Nephron progenitor cell (in vitro differentiated cells): ENCODE measurements around the gene MAP2K2.

Source experiments
- DNase-seq: peaks from one replicate; pipeline ENCODE4 v3.0.0; 2021
- H3K27ac Mint-ChIP-seq: 2 replicates; pipeline ENCODE4 v1.8.0; 2021; ENCODE audit warnings: mild to moderate bottlenecking, moderate library complexity, mixed read lengths
- H3K27me3 Mint-ChIP-seq: 2 replicates; pipeline ENCODE4 v1.8.0; 2021; ENCODE audit warnings: mild to moderate bottlenecking, low read depth, mixed read lengths; ENCODE audit not compliant: poor library complexity
- H3K36me3 Mint-ChIP-seq: 2 replicates; pipeline ENCODE4 v1.8.0; 2021; ENCODE audit warnings: low read depth, mixed read lengths
- H3K4me1 Mint-ChIP-seq: 2 replicates; pipeline ENCODE4 v1.8.0; 2021; ENCODE audit warnings: mixed read lengths
- H3K4me3 Mint-ChIP-seq: 2 replicates; pipeline ENCODE4 v1.8.0; 2021; ENCODE audit warnings: mild to moderate bottlenecking, moderate library complexity, mixed read lengths
- H3K9me3 Mint-ChIP-seq: 2 replicates; pipeline ENCODE4 v1.8.0; 2021; ENCODE audit warnings: mild to moderate bottlenecking, moderate library complexity, mixed read lengths
- TF ChIP-seq, protein P1 (sequence below): fragments of 200-600 bp; sonication (generic); IDR thresholded peaks from 2 replicates; pipeline ENCODE4 v1.5.0; 2021; ENCODE audit warnings: antibody characterized with exemption

Gene MAP2K2

DNA sequence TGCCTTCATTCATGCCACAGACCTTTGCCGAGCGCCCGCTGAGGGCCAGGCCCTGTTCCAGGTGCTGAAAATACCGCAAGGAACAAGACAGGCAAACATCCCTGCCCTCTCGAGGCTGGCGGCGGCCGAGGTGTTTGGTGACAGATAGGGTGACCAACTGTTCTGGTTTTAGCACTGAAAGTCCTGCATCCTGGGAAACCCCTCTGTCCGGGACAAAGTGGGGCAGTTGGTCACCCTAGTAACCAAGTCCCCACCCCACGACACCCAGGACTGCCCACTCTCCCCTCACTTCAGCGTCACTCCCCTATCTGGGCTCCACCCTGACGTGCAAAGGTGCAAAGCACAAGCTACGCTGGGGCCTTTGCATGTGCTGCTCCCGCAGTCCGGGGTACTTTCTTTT, 74.5 kb downstream of the MAP2K2 start:
- TF ChIP-seq, protein P1, sequence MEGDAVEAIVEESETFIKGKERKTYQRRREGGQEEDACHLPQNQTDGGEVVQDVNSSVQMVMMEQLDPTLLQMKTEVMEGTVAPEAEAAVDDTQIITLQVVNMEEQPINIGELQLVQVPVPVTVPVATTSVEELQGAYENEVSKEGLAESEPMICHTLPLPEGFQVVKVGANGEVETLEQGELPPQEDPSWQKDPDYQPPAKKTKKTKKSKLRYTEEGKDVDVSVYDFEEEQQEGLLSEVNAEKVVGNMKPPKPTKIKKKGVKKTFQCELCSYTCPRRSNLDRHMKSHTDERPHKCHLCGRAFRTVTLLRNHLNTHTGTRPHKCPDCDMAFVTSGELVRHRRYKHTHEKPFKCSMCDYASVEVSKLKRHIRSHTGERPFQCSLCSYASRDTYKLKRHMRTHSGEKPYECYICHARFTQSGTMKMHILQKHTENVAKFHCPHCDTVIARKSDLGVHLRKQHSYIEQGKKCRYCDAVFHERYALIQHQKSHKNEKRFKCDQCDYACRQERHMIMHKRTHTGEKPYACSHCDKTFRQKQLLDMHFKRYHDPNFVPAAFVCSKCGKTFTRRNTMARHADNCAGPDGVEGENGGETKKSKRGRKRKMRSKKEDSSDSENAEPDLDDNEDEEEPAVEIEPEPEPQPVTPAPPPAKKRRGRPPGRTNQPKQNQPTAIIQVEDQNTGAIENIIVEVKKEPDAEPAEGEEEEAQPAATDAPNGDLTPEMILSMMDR, result no peak
- peaks cover 31% of the 10 kb centered on the region for H3K4me1 Mint-ChIP-seq
- H3K36me3 Mint-ChIP-seq, result peaks cover 39% of the 10 kb centered on the region
- H3K27me3 Mint-ChIP-seq, result no peaks in the 10 kb centered on the region
- H3K4me3 Mint-ChIP-seq, result no peak overlapping the region
- peak overlapping the region; percentile 48 for H3K27ac Mint-ChIP-seq
- DNase-seq, result no peak
- no peaks in the 10 kb centered on the region for H3K9me3 Mint-ChIP-seq

DNA sequence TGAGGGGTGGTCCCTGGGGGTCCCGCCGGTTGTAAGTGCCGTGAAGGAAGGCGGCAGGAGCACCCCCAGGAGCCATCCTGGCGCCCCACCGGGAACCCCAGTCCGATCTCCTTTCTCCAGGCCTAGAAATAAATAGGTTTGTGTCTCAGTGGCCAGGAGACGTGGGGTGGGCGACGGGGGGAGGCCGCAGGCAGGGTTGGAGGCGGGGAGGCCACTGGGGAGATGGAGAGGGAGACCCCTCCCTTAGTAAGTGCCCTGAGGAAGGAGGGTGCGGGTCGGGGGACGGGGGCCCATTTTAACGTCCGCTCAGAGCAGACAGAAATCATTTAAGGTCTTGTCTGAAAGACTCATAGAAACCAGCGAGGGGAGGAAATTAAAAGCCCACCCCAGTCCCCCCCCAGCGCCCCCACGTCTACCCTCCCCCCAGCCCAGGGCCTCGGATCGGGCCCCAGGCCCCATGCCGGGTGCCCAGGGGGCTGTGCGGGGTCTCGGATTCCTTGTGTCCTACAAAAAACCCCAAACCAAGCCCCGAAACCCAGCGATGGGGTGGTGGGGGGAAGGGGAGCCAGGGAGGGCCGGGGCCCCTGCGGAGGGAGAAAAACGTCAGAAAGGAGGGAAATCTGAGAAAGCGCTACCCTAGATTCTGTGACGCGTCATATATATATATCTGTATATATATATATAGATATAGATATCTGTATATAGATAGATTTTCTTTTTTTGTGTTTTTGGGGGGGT, 76.8 kb downstream of the MAP2K2 start:
- peaks cover 20% of the 10 kb centered on the region for H3K4me1 Mint-ChIP-seq
- no peak overlapping the region for H3K27ac Mint-ChIP-seq

DNA sequence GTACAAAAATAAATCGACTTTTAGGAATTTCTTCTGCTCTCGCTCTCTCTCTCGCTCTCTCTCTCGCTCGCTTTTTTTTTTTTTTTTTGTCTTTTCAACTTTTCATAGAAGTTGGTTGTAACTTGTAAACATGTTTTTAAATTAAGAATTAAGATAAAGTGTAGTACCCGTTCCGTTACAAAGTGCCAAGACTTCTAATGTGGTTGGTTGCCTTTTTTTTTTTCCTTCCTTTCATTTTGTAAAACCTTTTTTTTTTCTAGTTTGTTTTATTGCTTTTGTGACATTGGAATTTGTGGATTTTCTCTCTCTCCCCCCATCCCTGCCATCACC, 77.6 kb downstream of the MAP2K2 start:
- TF ChIP-seq, protein P1, result no peak
- Mint-ChIP-seq H3K36me3 (peaks cover 28% of the 10 kb centered on the region), H3K27me3 (no peaks in the 10 kb centered on the region), H3K27ac (peak overlapping the region; percentile 90), H3K4me1 (peaks cover 20% of the 10 kb centered on the region), H3K9me3 (no peaks in the 10 kb centered on the region), H3K4me3 (no peak overlapping the region)
- DNase-seq, result no peak

More for the DNA sequence above, 76.8 kb downstream of the MAP2K2 start:
- Mint-ChIP-seq H3K9me3 (no peaks in the 10 kb centered on the region), H3K27me3 (no peaks in the 10 kb centered on the region), H3K36me3 (peaks cover 31% of the 10 kb centered on the region), H3K4me3 (no peak overlapping the region)
- TF ChIP-seq, protein P1, result no peak
- DNase-seq, result no peak

DNA sequence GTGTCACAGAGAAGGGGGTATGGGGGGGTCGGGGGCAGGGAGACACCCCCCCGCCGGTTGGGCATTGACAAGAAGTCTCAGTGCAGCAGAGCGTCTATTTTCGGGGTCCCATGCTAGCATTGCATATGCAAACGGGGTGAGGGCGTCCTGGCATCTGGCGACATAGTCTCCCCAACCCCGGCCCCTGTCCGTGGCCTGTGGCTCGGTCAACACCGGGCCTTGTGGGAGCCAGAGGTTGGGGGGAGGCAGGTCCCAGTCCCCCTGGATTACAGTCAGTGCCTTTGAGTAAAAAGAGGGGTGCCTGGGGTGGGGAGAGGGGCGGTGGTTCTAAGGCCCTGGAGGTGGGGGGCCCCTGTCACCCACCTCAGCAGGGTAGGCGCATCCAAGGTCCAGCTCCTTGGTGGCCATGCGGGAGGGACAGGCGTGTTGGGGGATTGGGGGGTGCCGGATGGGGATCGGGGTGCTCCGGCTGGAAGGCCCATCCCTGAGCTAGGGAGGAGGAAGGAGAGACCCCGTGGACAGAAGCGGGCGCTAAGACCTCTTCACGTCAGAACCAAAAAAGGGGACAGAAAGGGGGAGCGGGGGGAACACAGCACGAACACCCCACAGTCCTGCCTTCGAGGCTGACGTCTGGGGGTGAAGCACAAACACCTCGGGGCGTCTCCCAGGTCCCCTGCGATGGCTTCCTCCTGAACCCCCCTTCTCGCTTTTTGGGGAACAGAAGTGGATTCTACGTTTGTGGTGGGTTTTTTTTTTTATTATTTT, 78.1 kb downstream of the MAP2K2 start:
- TF ChIP-seq, protein P1, result no peak
- Mint-ChIP-seq H3K36me3 (peaks cover 28% of the 10 kb centered on the region), H3K27me3 (no peaks in the 10 kb centered on the region), H3K27ac (peak overlapping the region; percentile 90), H3K9me3 (no peaks in the 10 kb centered on the region), H3K4me1 (peaks cover 20% of the 10 kb centered on the region), H3K4me3 (no peak overlapping the region)
- DNase-seq, result no peak

DNA sequence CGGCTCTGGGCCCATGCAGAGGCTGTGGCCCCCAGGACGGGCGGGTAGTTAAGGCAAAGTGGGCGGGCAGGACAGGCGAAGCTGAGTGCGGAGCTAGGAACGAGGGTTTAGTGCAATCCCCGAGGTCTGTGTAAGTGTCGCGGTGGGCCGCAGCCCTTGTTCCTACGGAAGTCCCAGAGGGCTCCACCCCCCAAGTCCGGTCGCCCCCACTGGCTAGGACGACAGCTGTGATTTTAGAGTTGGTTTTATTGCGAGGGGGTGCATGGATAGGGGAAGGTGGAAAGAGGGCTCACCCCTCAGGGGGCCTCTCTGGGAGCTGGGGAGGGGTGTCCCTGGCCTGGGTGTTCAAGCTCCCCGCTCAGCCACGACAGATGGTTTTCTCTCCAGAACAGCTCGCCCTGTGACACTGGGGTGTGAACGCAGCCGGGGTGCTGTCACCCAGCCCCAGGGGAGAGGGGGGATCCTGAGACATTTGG, 78.9 kb downstream of the MAP2K2 start:
- Mint-ChIP-seq H3K36me3 (peaks cover 29% of the 10 kb centered on the region), H3K27me3 (no peaks in the 10 kb centered on the region), H3K27ac (peak overlapping the region; percentile 85), H3K4me3 (no peak overlapping the region), H3K4me1 (peaks cover 26% of the 10 kb centered on the region), H3K9me3 (no peaks in the 10 kb centered on the region)
- peak; percentile 38 for DNase-seq
- TF ChIP-seq, protein P1, result no peak
